Dendritic cell treated with granulocyte-macrophage colony-stimulating factor and Interleukin-4, amounts not matched to agents 40 ng/mL and 50 ng/mL, for 4 days (primary cell): ENCODE measurements around the gene FBXW7.
"Not testable (repeated sequence)": the region's sequence is repeated elsewhere in the genome, so short reads cannot be mapped to it uniquely, and the experiment has no call there.

Experiments used
- H3K27ac Mint-ChIP-seq: one replicate; pipeline ENCODE4 v1.8.0; 2022; ENCODE audit warnings: mild to moderate bottlenecking, mixed read lengths
- H3K27me3 Mint-ChIP-seq: one replicate; pipeline ENCODE4 v1.8.0; 2022; ENCODE audit warnings: mild to moderate bottlenecking, mixed read lengths
- H3K36me3 Mint-ChIP-seq: one replicate; pipeline ENCODE4 v1.8.0; 2022; ENCODE audit warnings: low read depth, mixed read lengths
- H3K4me1 Mint-ChIP-seq: one replicate; pipeline ENCODE4 v1.8.0; 2022; ENCODE audit warnings: low read depth, mixed read lengths
- H3K4me3 Mint-ChIP-seq: one replicate; pipeline ENCODE4 v1.8.0; 2022; ENCODE audit warnings: mild to moderate bottlenecking, moderate library complexity, mixed read lengths
- H3K9me3 Mint-ChIP-seq: one replicate; pipeline ENCODE4 v1.8.0; 2022; ENCODE audit warnings: mixed read lengths
- intact Hi-C: fragments of 100-400 bp; cut with micrococcal nuclease; formaldehyde crosslinking; loops from one replicate; pipeline ENCODE4 v1.15.0; 2022

FBXW7 gene

GRCh38 chr4:152565333-152565732, 29.4 kb upstream of the FBXW7 start:
- intact Hi-C loops = no loop called here
- no peaks in the 10 kb centered on the region for H3K36me3 Mint-ChIP-seq
- peaks cover 3% of the 10 kb centered on the region for H3K27me3 Mint-ChIP-seq
- H3K9me3 Mint-ChIP-seq = no peaks in the 10 kb centered on the region
- H3K4me3 Mint-ChIP-seq = no peak overlapping the region
- H3K4me1 Mint-ChIP-seq = peaks cover 5% of the 10 kb centered on the region
- H3K27ac Mint-ChIP-seq = no peak overlapping the region

GRCh38 chr4:152564336-152564735, 28.4 kb upstream of the FBXW7 start:
- peaks cover 3% of the 10 kb centered on the region for H3K27me3 Mint-ChIP-seq
- intact Hi-C loops = no loop called here

GRCh38 chr4:152563209-152563608, 27.3 kb upstream of the FBXW7 start:
- Mint-ChIP-seq H3K9me3 (no peaks in the 10 kb centered on the region), H3K4me1 (peaks cover 5% of the 10 kb centered on the region), H3K27me3 (peaks cover 3% of the 10 kb centered on the region), H3K27ac (no peak overlapping the region), H3K36me3 (no peaks in the 10 kb centered on the region), H3K4me3 (no peak overlapping the region)
- intact Hi-C loops = no loop called here

More at GRCh38 chr4:152564336-152564735, 28.4 kb upstream of the FBXW7 start:
- no peaks in the 10 kb centered on the region for H3K36me3 Mint-ChIP-seq
- no peak overlapping the region for H3K27ac Mint-ChIP-seq
- no peak overlapping the region for H3K4me3 Mint-ChIP-seq
- no peaks in the 10 kb centered on the region for H3K9me3 Mint-ChIP-seq
- H3K4me1 Mint-ChIP-seq = peaks cover 5% of the 10 kb centered on the region

- Mint-ChIP-seq H3K4me3 (no peak overlapping the region), H3K27me3 (no peaks in the 10 kb centered on the region), H3K27ac (no peak overlapping the region), H3K36me3 (no peaks in the 10 kb centered on the region), H3K4me1 (no peaks in the 10 kb centered on the region), H3K9me3 (no peaks in the 10 kb centered on the region)
- intact Hi-C loops = loop anchor here (10.0 kb wide), 1 partner anchor 55 kb away; no protein-coding TSS in a partner anchor
Measured at GRCh38 chr4:152559641-152560040, 23.7 kb upstream of the FBXW7 start.

GRCh38 chr4:152558396-152558795, 22.5 kb upstream of the FBXW7 start:
- H3K4me1 Mint-ChIP-seq = no peaks in the 10 kb centered on the region
- no peaks in the 10 kb centered on the region for H3K9me3 Mint-ChIP-seq
- no peak overlapping the region for H3K4me3 Mint-ChIP-seq
- H3K27me3 Mint-ChIP-seq = no peaks in the 10 kb centered on the region
- no peaks in the 10 kb centered on the region for H3K36me3 Mint-ChIP-seq
- H3K27ac Mint-ChIP-seq = no peak overlapping the region
- intact Hi-C loops = loop anchor here (10.0 kb wide), 1 partner anchor 54 kb away; no protein-coding TSS in a partner anchor

- intact Hi-C loops = loop anchor here (10.0 kb wide), 1 partner anchor 52 kb away; no protein-coding TSS in a partner anchor
- Mint-ChIP-seq H3K27ac (no peak overlapping the region), H3K4me1 (peaks cover 11% of the 10 kb centered on the region), H3K36me3 (no peaks in the 10 kb centered on the region), H3K4me3 (no peak overlapping the region), H3K9me3 (no peaks in the 10 kb centered on the region), H3K27me3 (no peaks in the 10 kb centered on the region)
Measured at GRCh38 chr4:152556834-152557233, 20.9 kb upstream of the FBXW7 start.

- H3K27ac Mint-ChIP-seq = no peak overlapping the region
- H3K4me1 Mint-ChIP-seq = peaks cover 12% of the 10 kb centered on the region
- H3K4me3 Mint-ChIP-seq = no peak overlapping the region
- no peaks in the 10 kb centered on the region for H3K36me3 Mint-ChIP-seq
- intact Hi-C loops = loop anchor here (10.0 kb wide), 1 partner anchor 51 kb away; no protein-coding TSS in a partner anchor
- no peaks in the 10 kb centered on the region for H3K9me3 Mint-ChIP-seq
- H3K27me3 Mint-ChIP-seq = no peaks in the 10 kb centered on the region
Measured at GRCh38 chr4:152556283-152556682, 20.4 kb upstream of the FBXW7 start.

GRCh38 chr4:152554742-152555141, 18.9 kb upstream of the FBXW7 start:
- intact Hi-C loops = loop anchor here (10.0 kb wide), 1 partner anchor 50 kb away; no protein-coding TSS in a partner anchor
- no peak overlapping the region for H3K27ac Mint-ChIP-seq
- H3K9me3 Mint-ChIP-seq = no peaks in the 10 kb centered on the region
- peaks cover 12% of the 10 kb centered on the region for H3K4me1 Mint-ChIP-seq
- no peak overlapping the region for H3K4me3 Mint-ChIP-seq
- H3K36me3 Mint-ChIP-seq = no peaks in the 10 kb centered on the region
- no peaks in the 10 kb centered on the region for H3K27me3 Mint-ChIP-seq

GRCh38 chr4:152550687-152551086, 14.8 kb upstream of the FBXW7 start:
- H3K36me3 Mint-ChIP-seq, H3K27ac Mint-ChIP-seq, H3K27me3 Mint-ChIP-seq, H3K9me3 Mint-ChIP-seq, H3K4me3 Mint-ChIP-seq: not testable (repeated sequence)
- H3K4me1 Mint-ChIP-seq = peaks cover 12% of the 10 kb centered on the region
- intact Hi-C loops = loop anchor here (10.0 kb wide), 1 partner anchor 46 kb away; no protein-coding TSS in a partner anchor

GRCh38 chr4:152545088-152545487, 9.2 kb upstream of the FBXW7 start:
- Mint-ChIP-seq H3K36me3 (peaks cover 2% of the 10 kb centered on the region), H3K27ac (no peak overlapping the region), H3K9me3 (no peaks in the 10 kb centered on the region), H3K4me3 (no peak overlapping the region), H3K27me3 (no peaks in the 10 kb centered on the region), H3K4me1 (no peaks in the 10 kb centered on the region)
- intact Hi-C loops = no loop called here

- H3K36me3 Mint-ChIP-seq, H3K27ac Mint-ChIP-seq, H3K27me3 Mint-ChIP-seq, intact Hi-C loops, H3K9me3 Mint-ChIP-seq, H3K4me1 Mint-ChIP-seq, H3K4me3 Mint-ChIP-seq: not testable (repeated sequence)
Measured at GRCh38 chr4:152544533-152544932, 8.6 kb upstream of the FBXW7 start.

GRCh38 chr4:152540941-152541340, 5.0 kb upstream of the FBXW7 start:
- Mint-ChIP-seq H3K27me3 (no peaks in the 10 kb centered on the region), H3K36me3 (peaks cover 24% of the 10 kb centered on the region), H3K27ac (no peak overlapping the region), H3K4me1 (peaks cover 25% of the 10 kb centered on the region), H3K9me3 (no peaks in the 10 kb centered on the region), H3K4me3 (no peak overlapping the region)
- intact Hi-C loops = no loop called here

- H3K9me3 Mint-ChIP-seq = no peaks in the 10 kb centered on the region
- peaks cover 25% of the 10 kb centered on the region for H3K4me1 Mint-ChIP-seq
- H3K4me3 Mint-ChIP-seq = no peak overlapping the region
- no peaks in the 10 kb centered on the region for H3K27me3 Mint-ChIP-seq
- peaks cover 27% of the 10 kb centered on the region for H3K36me3 Mint-ChIP-seq
- intact Hi-C loops = no loop called here
- no peak overlapping the region for H3K27ac Mint-ChIP-seq
Measured at GRCh38 chr4:152540293-152540674, 4.4 kb upstream of the FBXW7 start.

- Mint-ChIP-seq H3K4me1 (peaks cover 28% of the 10 kb centered on the region), H3K9me3 (no peaks in the 10 kb centered on the region), H3K4me3 (no peak overlapping the region), H3K36me3 (peaks cover 30% of the 10 kb centered on the region), H3K27me3 (no peaks in the 10 kb centered on the region), H3K27ac (no peak overlapping the region)
- intact Hi-C loops = loop anchor here (5.0 kb wide), 1 partner anchor 1442 kb away; the partner anchor contains the start of gene RPS3A
Measured at GRCh38 chr4:152539556-152540292, 3.8 kb upstream of the FBXW7 start.
